Ishikawa (cell line): Measurements from ENCODE around the gene TMEM61.

Source experiments
- CEBPB ChIP-seq: IDR thresholded peaks from 2 replicates; pipeline ENCODE4 v1.6.1; 2012
- CREB1 ChIP-seq: IDR thresholded peaks from 2 replicates; pipeline ENCODE4 v1.6.1; 2012; ENCODE audit warnings: low read depth
- EGR1 ChIP-seq: IDR thresholded peaks from 2 replicates; pipeline ENCODE4 v1.6.1; 2012
- EP300 ChIP-seq: IDR thresholded peaks from 2 replicates; pipeline ENCODE4 v1.6.1; 2012; ENCODE audit warnings: borderline replicate concordance
- FOXM1 ChIP-seq: IDR thresholded peaks from 2 replicates; pipeline ENCODE4 v1.6.1; 2012; ENCODE audit warnings: low read depth, borderline replicate concordance
- NFIC ChIP-seq: IDR thresholded peaks from 2 replicates; pipeline ENCODE4 v1.6.1; 2012
- RAD21 ChIP-seq: IDR thresholded peaks from 2 replicates; pipeline ENCODE4 v1.6.1; 2012; ENCODE audit warnings: low read depth
- REST ChIP-seq: IDR thresholded peaks from 2 replicates; pipeline ENCODE4 v1.6.1; 2012; ENCODE audit warnings: low read depth, mild to moderate bottlenecking
- TAF1 ChIP-seq: IDR thresholded peaks from 2 replicates; pipeline ENCODE4 v1.6.1; 2012; ENCODE audit warnings: low read depth, mild to moderate bottlenecking
- TCF12 ChIP-seq: IDR thresholded peaks from 2 replicates; pipeline ENCODE4 v1.6.1; 2012; ENCODE audit warnings: low read depth
- TEAD4 ChIP-seq: IDR thresholded peaks from 2 replicates; pipeline ENCODE4 v1.6.1; 2012
- USF1 ChIP-seq: IDR thresholded peaks from 2 replicates; pipeline ENCODE4 v1.6.1; 2012
- YY1 ChIP-seq: IDR thresholded peaks from 2 replicates; pipeline ENCODE4 v1.6.1; 2012; ENCODE audit warnings: low read depth
- ZBTB7A ChIP-seq: IDR thresholded peaks from 2 replicates; pipeline ENCODE4 v1.6.1; 2012; ENCODE audit warnings: low read depth
- TF ChIP-seq, protein P1 (sequence below): IDR thresholded peaks from 2 replicates; pipeline ENCODE4 v1.6.1; 2012

The TMEM61 gene

GRCh38 chr1:55015731-55016620 lies 35.5 kb downstream of the TMEM61 start:
- TF ChIP-seq USF1: no peak
- TF ChIP-seq NFIC: no peak
- TF ChIP-seq CREB1: no peak
- no peak for TF ChIP-seq FOXM1
- no peak for TF ChIP-seq CEBPB
- TF ChIP-seq YY1: no peak
- TF ChIP-seq TCF12: no peak
- no peak for TF ChIP-seq TAF1
- TF ChIP-seq, protein P1, sequence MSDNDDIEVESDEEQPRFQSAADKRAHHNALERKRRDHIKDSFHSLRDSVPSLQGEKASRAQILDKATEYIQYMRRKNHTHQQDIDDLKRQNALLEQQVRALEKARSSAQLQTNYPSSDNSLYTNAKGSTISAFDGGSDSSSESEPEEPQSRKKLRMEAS: no peak
- TF ChIP-seq RAD21: no peak
- no peak for TF ChIP-seq TEAD4
- no peak for TF ChIP-seq EGR1
- TF ChIP-seq EP300: no peak
- TF ChIP-seq ZBTB7A: no peak
- no peak for TF ChIP-seq REST

- TF ChIP-seq TEAD4 (no peak), CREB1 (no peak), EGR1 (no peak), TAF1 (no peak), REST (no peak), CEBPB (no peak), EP300 (no peak), ZBTB7A (no peak), RAD21 (no peak), YY1 (no peak), NFIC (no peak), FOXM1 (no peak), TCF12 (no peak)
- TF ChIP-seq, protein P1: no peak
These were observed 38.0 kb downstream of the TMEM61 start for GRCh38 chr1:55018395-55018794.

- TF ChIP-seq RAD21: peak; percentile 96
- TF ChIP-seq TCF12: no peak
- TF ChIP-seq, protein P1: peak; percentile 53; the same call in 1 of the 2 replicates
These were observed 41.6 kb downstream of the TMEM61 start for GRCh38 chr1:55021942-55022546.

GRCh38 chr1:55033265-55033614 lies 52.8 kb downstream of the TMEM61 start:
- TF ChIP-seq USF1 (no peak), TCF12 (no peak), CREB1 (no peak), CEBPB (no peak), NFIC (no peak), TEAD4 (no peak), FOXM1 (no peak), TAF1 (no peak), YY1 (no peak), ZBTB7A (no peak), RAD21 (no peak), REST (no peak), EGR1 (no peak), EP300 (no peak)
- TF ChIP-seq, protein P1: no peak
